PFSK-1 (cell line): Measurements from ENCODE around the gene DCAF17.

Source experiments
- POLR2AphosphoS5 ChIP-seq: IDR thresholded peaks from 2 replicates; pipeline ENCODE4 v1.6.1; 2012; ENCODE audit warnings: low read depth, mild to moderate bottlenecking, control low read depth, low read length, moderate library complexity
- TAF1 ChIP-seq: IDR thresholded peaks from 2 replicates; pipeline ENCODE4 v1.6.1; 2012; ENCODE audit warnings: low read length, control low read depth, borderline replicate concordance; ENCODE audit not compliant: insufficient read depth
- TF ChIP-seq, protein P1 (sequence below), 2 experiments: IDR thresholded peaks; 2 replicates each; pipeline versions ENCODE4 v1.6.1 to v1.8.0; 2011 to 2012; ENCODE audit warnings: low read depth in 2 of 2, low read length in 2 of 2, control low read depth in 1 of 2, inconsistent platforms in 1 of 2, mild to moderate bottlenecking in 1 of 2, moderate library complexity in 1 of 2; ENCODE audit not compliant: insufficient read depth in 1 of 2

GRCh38 chr2:171516793-171517192 lies 82.8 kb downstream of the DCAF17 start:
- no peak for TF ChIP-seq POLR2AphosphoS5
- TF ChIP-seq, protein P1, sequence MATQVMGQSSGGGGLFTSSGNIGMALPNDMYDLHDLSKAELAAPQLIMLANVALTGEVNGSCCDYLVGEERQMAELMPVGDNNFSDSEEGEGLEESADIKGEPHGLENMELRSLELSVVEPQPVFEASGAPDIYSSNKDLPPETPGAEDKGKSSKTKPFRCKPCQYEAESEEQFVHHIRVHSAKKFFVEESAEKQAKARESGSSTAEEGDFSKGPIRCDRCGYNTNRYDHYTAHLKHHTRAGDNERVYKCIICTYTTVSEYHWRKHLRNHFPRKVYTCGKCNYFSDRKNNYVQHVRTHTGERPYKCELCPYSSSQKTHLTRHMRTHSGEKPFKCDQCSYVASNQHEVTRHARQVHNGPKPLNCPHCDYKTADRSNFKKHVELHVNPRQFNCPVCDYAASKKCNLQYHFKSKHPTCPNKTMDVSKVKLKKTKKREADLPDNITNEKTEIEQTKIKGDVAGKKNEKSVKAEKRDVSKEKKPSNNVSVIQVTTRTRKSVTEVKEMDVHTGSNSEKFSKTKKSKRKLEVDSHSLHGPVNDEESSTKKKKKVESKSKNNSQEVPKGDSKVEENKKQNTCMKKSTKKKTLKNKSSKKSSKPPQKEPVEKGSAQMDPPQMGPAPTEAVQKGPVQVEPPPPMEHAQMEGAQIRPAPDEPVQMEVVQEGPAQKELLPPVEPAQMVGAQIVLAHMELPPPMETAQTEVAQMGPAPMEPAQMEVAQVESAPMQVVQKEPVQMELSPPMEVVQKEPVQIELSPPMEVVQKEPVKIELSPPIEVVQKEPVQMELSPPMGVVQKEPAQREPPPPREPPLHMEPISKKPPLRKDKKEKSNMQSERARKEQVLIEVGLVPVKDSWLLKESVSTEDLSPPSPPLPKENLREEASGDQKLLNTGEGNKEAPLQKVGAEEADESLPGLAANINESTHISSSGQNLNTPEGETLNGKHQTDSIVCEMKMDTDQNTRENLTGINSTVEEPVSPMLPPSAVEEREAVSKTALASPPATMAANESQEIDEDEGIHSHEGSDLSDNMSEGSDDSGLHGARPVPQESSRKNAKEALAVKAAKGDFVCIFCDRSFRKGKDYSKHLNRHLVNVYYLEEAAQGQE (IDR thresholded peaks at IDR 0.05; ENCODE audit: insufficient read depth in 1 of 2, low read depth in 2 of 2, low read length in 2 of 2), result no peak
- no peak for TF ChIP-seq TAF1
